HepG2 (cell line): ENCODE measurements around the gene ZNF385B. TPM values are rescaled to one million over a fixed set of nuclear protein-coding genes. Genes with fewer than 3 reads are reported as not detected.

Experiments
- ATAC-seq: fragments of 200-7000 bp; cut with Tn5 transposase; 3 replicates; pipeline ENCODE4 v1.9.1; 2020; ENCODE audit warnings: mild to moderate bottlenecking, moderate library complexity
- BruUV-seq: library from RNA; stranded (reverse); fragments of 400-500 nt; replicated peaks from 2 replicates; lab custom pipeline; 2021; lab: Mats Ljungman, UMichigan
- CTCF ChIA-PET: fragments of 300-600 bp; formaldehyde crosslinking; extraction: SDS; loops from one replicate; lab custom pipeline; 2021; ENCODE audit warnings: low total read pairs, inconsistent platforms, low intra/inter-chr PET ratio; lab: Yijun Ruan, JAX
- POLR2A ChIA-PET: fragments of 350-600 bp; sonication (Branson Sonifier 250); formaldehyde crosslinking; loops from one replicate; lab custom pipeline; 2020; ENCODE audit warnings: antibody characterized with exemption, inconsistent platforms; lab: Yijun Ruan, JAX
- DNase-seq: peaks from one replicate; pipeline ENCODE4 v3.0.0-alpha.2; 2015; ENCODE audit warnings: low spot score
- FAIRE-seq: peaks from 3 replicates; lab custom pipeline; 2011; peaks lifted over from hg19 to GRCh38; lab: Jason Lieb, UNC
- H2AFZ ChIP-seq: one replicate; pipeline ENCODE4 v1.6.1; 2011; ENCODE audit warnings: low read length, inconsistent platforms
- H3K27ac ChIP-seq: fragments of 300-600 bp; 3 replicates; pipeline ENCODE4 v1.8.0; 2011; ENCODE audit warnings: mixed run types, mild to moderate bottlenecking, mixed read lengths, low read length, inconsistent platforms; ENCODE audit not compliant: insufficient read depth; ENCODE audit errors: extremely low read length
- H3K27me3 ChIP-seq, 2 experiments: fragments of 200-600 bp in 1 of 2; 2 replicates in 1 of 2; 3 replicates in 1 of 2; pipeline versions ENCODE4 v1.6.0 to v1.8.0; 2011; ENCODE audit warnings: low read length in 2 of 2, mild to moderate bottlenecking in 2 of 2, moderate library complexity in 2 of 2, inconsistent platforms in 1 of 2; ENCODE audit not compliant: insufficient read depth in 2 of 2, control insufficient read depth in 1 of 2
- H3K36me3 ChIP-seq, 2 experiments: fragments of 200-600 bp in 1 of 2; replicated peaks in 1 of 2; 2 replicates in 1 of 2; 3 replicates in 1 of 2; pipeline versions ENCODE4 v1.5.1 to v1.8.0; 2011; ENCODE audit warnings: low read length in 2 of 2, inconsistent platforms in 1 of 2; ENCODE audit not compliant: insufficient read depth in 2 of 2, control insufficient read depth in 1 of 2
- H3K4me1 ChIP-seq: 2 replicates; pipeline ENCODE4 v1.5.1; 2012; ENCODE audit warnings: low read length, inconsistent platforms; ENCODE audit not compliant: insufficient read depth
- H3K4me2 ChIP-seq: 2 replicates; pipeline ENCODE4 v1.6.0; 2011; ENCODE audit warnings: low read depth, low read length, inconsistent platforms
- H3K4me3 ChIP-seq, 3 experiments: fragments of 200-600 bp in 1 of 3; sonication (generic), shearing (Covaris generic) in 1 of 3; replicated peaks in 1 of 3; 2 replicates each; pipeline ENCODE4 v1.5.1; 2011 to 2016; ENCODE audit warnings: low read length in 3 of 3, inconsistent platforms in 2 of 3, low read depth in 2 of 3, mild to moderate bottlenecking in 2 of 3, control low read depth in 1 of 3, mixed read lengths in 1 of 3; ENCODE audit not compliant: insufficient read depth in 1 of 3
- H3K79me2 ChIP-seq: one replicate; pipeline ENCODE4 v1.6.1; 2011; ENCODE audit warnings: low read length, inconsistent platforms; ENCODE audit not compliant: insufficient read depth
- H3K9ac ChIP-seq: 2 replicates; pipeline ENCODE4 v1.6.0; 2011; ENCODE audit warnings: mild to moderate bottlenecking, low read depth, low read length, inconsistent platforms; ENCODE audit not compliant: insufficient read depth
- H3K9me3 ChIP-seq: 2 replicates; pipeline ENCODE4 v1.5.1; 2012; ENCODE audit warnings: mild to moderate bottlenecking, low read length
- H4K20me1 ChIP-seq: 2 replicates; pipeline ENCODE4 v1.6.0; 2011; ENCODE audit warnings: inconsistent platforms, mild to moderate bottlenecking, low read length, moderate library complexity; ENCODE audit not compliant: insufficient read depth
- HNRNPK ChIP-seq: fragments of 200-400 bp; formaldehyde crosslinking; IDR thresholded peaks from 2 replicates; pipeline ENCODE4 v1.6.1; 2018; ENCODE audit warnings: low read length, low read depth, moderate library complexity, mild to moderate bottlenecking; ENCODE audit not compliant: poor library complexity, severe bottlenecking
- MED8 ChIP-seq: sonication (generic); formaldehyde crosslinking; IDR thresholded peaks from 2 replicates; pipeline ENCODE4 v1.8.1; 2023; ENCODE audit warnings: mild to moderate bottlenecking, missing genetic modification reagents; ENCODE audit not compliant: insufficient replicate concordance
- MYC ChIP-seq: sonication (generic); formaldehyde crosslinking; IDR thresholded peaks from 2 replicates; pipeline ENCODE4 v1.9.0; 2021; ENCODE audit warnings: missing genetic modification reagents, borderline replicate concordance
- NAIF1 ChIP-seq: sonication (generic); formaldehyde crosslinking; IDR thresholded peaks from 2 replicates; pipeline ENCODE4 v1.5.0; 2020; ENCODE audit warnings: mild to moderate bottlenecking, missing genetic modification reagents, borderline replicate concordance
- RFX3 ChIP-seq: IDR thresholded peaks from 2 replicates; pipeline ENCODE4 v1.6.1; 2016; ENCODE audit warnings: missing biosample characterization, missing genetic modification reagents
- SRSF4 ChIP-seq: fragments of 200-400 bp; formaldehyde crosslinking; IDR thresholded peaks from one replicate; pipeline ENCODE4 v1.6.1; 2018; ENCODE audit warnings: mild to moderate bottlenecking, low read depth, low read length, moderate library complexity; ENCODE audit not compliant: poor library complexity, severe bottlenecking
- STAG1 ChIP-seq: sonication (generic); formaldehyde crosslinking; IDR thresholded peaks from 2 replicates; pipeline ENCODE4 v1.4.0; 2020; ENCODE audit warnings: missing genetic modification reagents
- ZEB1 ChIP-seq: IDR thresholded peaks from 2 replicates; pipeline ENCODE4 v1.6.1; 2012; ENCODE audit warnings: mild to moderate bottlenecking, low read depth, inconsistent platforms; ENCODE audit not compliant: insufficient replicate concordance
- ZNF577 ChIP-seq: sonication (generic); formaldehyde crosslinking; IDR thresholded peaks from 2 replicates; pipeline ENCODE4 v1.4.0; 2020; ENCODE audit warnings: mild to moderate bottlenecking, low read depth, missing genetic modification reagents, borderline replicate concordance
- ZNF580 ChIP-seq: IDR thresholded peaks from 2 replicates; pipeline ENCODE4 v1.6.1; 2016; ENCODE audit warnings: low read depth, borderline replicate concordance
- ZNF678 ChIP-seq: sonication (generic); formaldehyde crosslinking; IDR thresholded peaks from 2 replicates; pipeline ENCODE4 v1.4.0; 2020; ENCODE audit warnings: mild to moderate bottlenecking, missing genetic modification reagents
- ZNF687 ChIP-seq: sonication (generic); formaldehyde crosslinking; IDR thresholded peaks from 2 replicates; pipeline ENCODE4 v1.5.1; 2020; ENCODE audit warnings: mild to moderate bottlenecking, missing genetic modification reagents, moderate library complexity
- ZZZ3 ChIP-seq: sonication (generic); formaldehyde crosslinking; IDR thresholded peaks from 2 replicates; pipeline ENCODE4 v1.4.0; 2020; ENCODE audit warnings: missing genetic modification reagents, mild to moderate bottlenecking, borderline replicate concordance
- WGBS: methylation state at CpG from one replicate; pipeline ENCODE4 v1.1.6; 2017; ENCODE audit warnings: low lambda C conversion rate; 5-methylcytosine and 5-hydroxymethylcytosine counted together
- in situ Hi-C: cut with HindIII; loops from 2 replicates; pipeline ENCODE4 v1.10.0; 2017; ENCODE audit warnings: low pct_unique_long_range_greater_than_20kb; ENCODE audit not compliant: extremely low pct_ligation_motif_present
- intact Hi-C: fragments of 100-400 bp; cut with micrococcal nuclease; formaldehyde crosslinking; loops from one replicate; pipeline ENCODE4 v1.10.0; 2022; ENCODE audit not compliant: unreplicated experiment
- polyA plus RNA-seq, 8 experiments: library from polyadenylated mRNA; depleted of rRNA in 3 of 8; stranded (reverse) in 7 of 8; unstranded in 1 of 8; fragments of >200 nt; fragmentation: Illumina TruSeq in 4 of 8; extraction: Trizol in 4 of 8; gene quantifications; 2 replicates each; pipeline versions ENCODE4 v1.2.1 to v1.2.3, GENCODE V29; 2011 to 2016; ENCODE audit warnings: low read depth in 4 of 8, missing spikeins in 1 of 8, mixed read lengths in 1 of 8; ENCODE audit not compliant: insufficient read depth in 1 of 8
- total RNA-seq, 5 experiments: library from RNA; depleted of rRNA; stranded (reverse); fragments of >200 nt; fragmentation: Illumina TruSeq; extraction: Trizol; gene quantifications; 2 replicates each; pipeline ENCODE4 v1.2.3, GENCODE V29; 2016; ENCODE audit warnings: low read depth in 1 of 5

The ZNF385B gene
- total and polyA plus RNA-seq, 2 of the 13 experiments (the other 11 are each of a cell fraction or from before 2014, with no cell fraction given): 3.3 to 6.7 TPM

GRCh38 chr2:179479947-179480346 is 381.5 kb downstream of the ZNF385B start:
- no peak for FAIRE-seq
- BruUV-seq: no TSS peak
- Histone ChIP-seq H3K9me3 (no peaks in the 10 kb centered on the region), H3K27me3 (no peaks in the 10 kb centered on the region), H4K20me1 (no peaks in the 10 kb centered on the region), H3K4me1 (no peaks in the 10 kb centered on the region), H3K4me2 (no peak overlapping the region), H3K4me3 (no peak overlapping the region), H3K79me2 (no peaks in the 10 kb centered on the region), H3K27ac (no peak overlapping the region), H3K36me3 (no peaks in the 10 kb centered on the region), H2AFZ (no peak overlapping the region), H3K9ac (no peak overlapping the region)
- ChIA-PET CTCF (no interaction called here), POLR2A (no interaction called here)
- intact Hi-C loops (no loop called here), in situ Hi-C loops (no loop called here)
- no peak for DNase-seq
- WGBS: 86% methylated on average over 3 of the region's 3 CpGs
- TF ChIP-seq RFX3 (CRISPR knock-in tag): no peak
- TF ChIP-seq ZEB1: no peak
- no peak for TF ChIP-seq ZNF687
- TF ChIP-seq ZNF580 (CRISPR knock-in tag): no peak
- no peak for TF ChIP-seq HNRNPK
- no peak for TF ChIP-seq ZZZ3 (CRISPR knock-in tag)
- no peak for TF ChIP-seq ZNF678 (CRISPR knock-in tag)
- TF ChIP-seq NAIF1 (CRISPR knock-in tag): no peak
- TF ChIP-seq MED8 (CRISPR knock-in tag): no peak
- no peak for TF ChIP-seq MYC
- no peak for TF ChIP-seq SRSF4
- TF ChIP-seq STAG1 (CRISPR knock-in tag): no peak
- TF ChIP-seq ZNF577 (CRISPR knock-in tag): no peak
- no peak for ATAC-seq
